Esophagus squamous epithelium (tissue), 4 donors: ENCODE data around the gene C1QTNF2.
A peak's percentile ranks its signal among the peaks of the same experiment; 100 is the strongest.

Source experiments
- CTCF ChIP-seq, 6 experiments: fragments of 450-650 bp in 4 of 6; fragments of 200-600 bp in 2 of 6; sonication (generic) in 2 of 6; IDR thresholded peaks; one replicate each; pipeline ENCODE4 v1.5.1; 2016 to 2019; ENCODE audit warnings: antibody characterized with exemption in 6 of 6, mild to moderate bottlenecking in 4 of 6, moderate library complexity in 4 of 6
- POLR2A ChIP-seq, 4 donors: fragments of 450-650 bp; IDR thresholded peaks; one replicate each; pipeline ENCODE4 v1.6.1; 2017; ENCODE audit warnings: antibody characterized with exemption in 4 of 4, mild to moderate bottlenecking in 4 of 4, moderate library complexity in 3 of 4

- peak in 3 of 4 donors; percentile 67 to 93 (median 86) for TF ChIP-seq POLR2A (IDR thresholded peaks at IDR 0.05)
- no peak for TF ChIP-seq CTCF (IDR thresholded peaks at IDR 0.05)
Observed at GRCh38 chr5:160399402-160400353, 29.3 kb upstream of the C1QTNF2 start, which contains the start of gene FAM200C.
